ENCODE results near the gene BDKRB1.

DNA sequence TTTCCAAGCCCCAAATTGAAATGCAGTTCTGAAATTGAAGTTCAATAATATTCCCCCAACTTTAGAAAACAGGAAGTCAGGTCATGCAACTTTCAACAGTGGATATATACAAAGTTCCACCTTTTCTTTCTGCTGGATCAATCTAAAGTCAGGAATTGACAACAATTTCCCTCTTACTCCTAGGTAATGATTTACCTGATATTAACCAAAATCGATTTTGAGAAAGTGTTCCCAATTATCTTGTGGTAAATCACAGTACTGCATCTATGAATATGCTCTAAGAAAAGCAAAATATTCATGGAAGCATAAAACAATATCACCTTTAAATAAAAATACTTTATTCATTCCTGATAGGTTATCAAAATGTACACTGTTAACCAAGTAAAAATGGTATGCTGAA, 28.4 kb downstream of the BDKRB1 start:
- TF ChIP-seq EZH2 (IDR thresholded peaks at IDR 0.05; ENCODE audit: insufficient read depth, poor library complexity, severe bottlenecking) = no peak
- TF ChIP-seq EZH2phosphoT487 (IDR thresholded peaks at IDR 0.05; ENCODE audit: insufficient read depth, low read depth) = no peak

Measured in GM23248 (cell line).